Neural cell (in vitro differentiated cells): Measurements from ENCODE around the gene CCNJL.

Source experiments
- CTCF ChIP-seq: fragments of 450-650 bp; IDR thresholded peaks from 2 replicates; pipeline ENCODE4 v1.5.1; 2014; ENCODE audit warnings: antibody characterized with exemption, mild to moderate bottlenecking, moderate library complexity; ENCODE audit not compliant: poor library complexity, severe bottlenecking
- EP300 ChIP-seq: fragments of 450-650 bp; conservative IDR thresholded peaks from 2 replicates; pipeline ENCODE4 v1.6.1; 2014; ENCODE audit warnings: antibody characterized with exemption, mild to moderate bottlenecking, moderate library complexity; ENCODE audit not compliant: poor library complexity, severe bottlenecking
- EZH2 ChIP-seq: fragments of 200-600, 300-800 bp; shearing (Covaris generic), sonication (generic); IDR thresholded peaks from 2 replicates; pipeline ENCODE4 v1.6.1; 2014; ENCODE audit warnings: antibody characterized with exemption, low read length, borderline replicate concordance, mild to moderate bottlenecking; ENCODE audit not compliant: insufficient read depth, poor library complexity, severe bottlenecking
- MXI1 ChIP-seq: fragments of 450-650 bp; conservative IDR thresholded peaks from 2 replicates; pipeline ENCODE4 v1.6.1; 2014; ENCODE audit warnings: antibody characterized with exemption, mild to moderate bottlenecking; ENCODE audit not compliant: poor library complexity, severe bottlenecking
- POLR2AphosphoS5 ChIP-seq: IDR thresholded peaks from 2 replicates; pipeline ENCODE4 v1.6.1; 2012
- RAD21 ChIP-seq: fragments of 450-650 bp; conservative IDR thresholded peaks from 2 replicates; pipeline ENCODE4 v1.6.1; 2014; ENCODE audit warnings: antibody characterized with exemption, mild to moderate bottlenecking, moderate library complexity
- TF ChIP-seq, protein P1 (sequence below): IDR thresholded peaks from 2 replicates; pipeline ENCODE4 v1.6.1; 2012; ENCODE audit warnings: borderline replicate concordance

- no peak for TF ChIP-seq CTCF
- no peak for TF ChIP-seq EZH2
- no peak for TF ChIP-seq RAD21
- TF ChIP-seq EP300 = no peak
- TF ChIP-seq MXI1 = no peak
- TF ChIP-seq, protein P1, sequence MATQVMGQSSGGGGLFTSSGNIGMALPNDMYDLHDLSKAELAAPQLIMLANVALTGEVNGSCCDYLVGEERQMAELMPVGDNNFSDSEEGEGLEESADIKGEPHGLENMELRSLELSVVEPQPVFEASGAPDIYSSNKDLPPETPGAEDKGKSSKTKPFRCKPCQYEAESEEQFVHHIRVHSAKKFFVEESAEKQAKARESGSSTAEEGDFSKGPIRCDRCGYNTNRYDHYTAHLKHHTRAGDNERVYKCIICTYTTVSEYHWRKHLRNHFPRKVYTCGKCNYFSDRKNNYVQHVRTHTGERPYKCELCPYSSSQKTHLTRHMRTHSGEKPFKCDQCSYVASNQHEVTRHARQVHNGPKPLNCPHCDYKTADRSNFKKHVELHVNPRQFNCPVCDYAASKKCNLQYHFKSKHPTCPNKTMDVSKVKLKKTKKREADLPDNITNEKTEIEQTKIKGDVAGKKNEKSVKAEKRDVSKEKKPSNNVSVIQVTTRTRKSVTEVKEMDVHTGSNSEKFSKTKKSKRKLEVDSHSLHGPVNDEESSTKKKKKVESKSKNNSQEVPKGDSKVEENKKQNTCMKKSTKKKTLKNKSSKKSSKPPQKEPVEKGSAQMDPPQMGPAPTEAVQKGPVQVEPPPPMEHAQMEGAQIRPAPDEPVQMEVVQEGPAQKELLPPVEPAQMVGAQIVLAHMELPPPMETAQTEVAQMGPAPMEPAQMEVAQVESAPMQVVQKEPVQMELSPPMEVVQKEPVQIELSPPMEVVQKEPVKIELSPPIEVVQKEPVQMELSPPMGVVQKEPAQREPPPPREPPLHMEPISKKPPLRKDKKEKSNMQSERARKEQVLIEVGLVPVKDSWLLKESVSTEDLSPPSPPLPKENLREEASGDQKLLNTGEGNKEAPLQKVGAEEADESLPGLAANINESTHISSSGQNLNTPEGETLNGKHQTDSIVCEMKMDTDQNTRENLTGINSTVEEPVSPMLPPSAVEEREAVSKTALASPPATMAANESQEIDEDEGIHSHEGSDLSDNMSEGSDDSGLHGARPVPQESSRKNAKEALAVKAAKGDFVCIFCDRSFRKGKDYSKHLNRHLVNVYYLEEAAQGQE = no peak
- no peak for TF ChIP-seq POLR2AphosphoS5
These were observed 41.0 kb downstream of the CCNJL start for GRCh38 chr5:160271396-160271795.
